Nucleus accumbens (tissue), 56 donors: ENCODE data around the gene KCNQ1.

Experiments used
- DNase-seq, 56 donors: peaks; one replicate each; lab custom pipeline; 2025; lab: John Stamatoyannopoulos, UW

KCNQ1 gene

GRCh38 chr11:2743427-2744110 is 298.8 kb downstream of the KCNQ1 start:
- no peak for DNase-seq

- peak in 1 of 56 donors; percentile 23 for DNase-seq
These were observed 299.4 kb downstream of the KCNQ1 start for GRCh38 chr11:2744166-2744565.

DNA sequence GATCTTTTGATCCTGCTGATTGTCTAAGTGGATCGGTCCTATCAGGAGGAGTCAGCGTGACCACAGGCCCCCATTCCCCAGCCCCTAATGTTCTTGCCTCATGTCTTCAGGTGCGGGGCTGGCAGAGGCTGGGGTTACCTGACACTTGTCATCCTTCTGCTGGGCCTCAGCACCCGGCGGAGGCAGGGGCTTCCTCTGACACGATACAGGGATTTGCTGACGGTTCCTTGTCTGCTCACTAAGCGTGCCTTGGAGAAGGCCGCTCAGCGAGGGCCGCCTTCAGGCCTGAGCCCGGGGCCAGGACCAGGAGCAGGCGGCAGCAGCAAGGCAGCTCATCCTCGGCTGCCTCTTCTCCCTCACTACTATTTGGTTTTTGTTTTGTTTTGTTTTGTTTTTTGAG is 300.7 kb downstream of the KCNQ1 start:
- DNase-seq = no peak

GRCh38 chr11:2746401-2747247 is 301.8 kb downstream of the KCNQ1 start:
- DNase-seq = peak in 15 of 56 donors; percentile 14 to 65 (median 30)

DNA sequence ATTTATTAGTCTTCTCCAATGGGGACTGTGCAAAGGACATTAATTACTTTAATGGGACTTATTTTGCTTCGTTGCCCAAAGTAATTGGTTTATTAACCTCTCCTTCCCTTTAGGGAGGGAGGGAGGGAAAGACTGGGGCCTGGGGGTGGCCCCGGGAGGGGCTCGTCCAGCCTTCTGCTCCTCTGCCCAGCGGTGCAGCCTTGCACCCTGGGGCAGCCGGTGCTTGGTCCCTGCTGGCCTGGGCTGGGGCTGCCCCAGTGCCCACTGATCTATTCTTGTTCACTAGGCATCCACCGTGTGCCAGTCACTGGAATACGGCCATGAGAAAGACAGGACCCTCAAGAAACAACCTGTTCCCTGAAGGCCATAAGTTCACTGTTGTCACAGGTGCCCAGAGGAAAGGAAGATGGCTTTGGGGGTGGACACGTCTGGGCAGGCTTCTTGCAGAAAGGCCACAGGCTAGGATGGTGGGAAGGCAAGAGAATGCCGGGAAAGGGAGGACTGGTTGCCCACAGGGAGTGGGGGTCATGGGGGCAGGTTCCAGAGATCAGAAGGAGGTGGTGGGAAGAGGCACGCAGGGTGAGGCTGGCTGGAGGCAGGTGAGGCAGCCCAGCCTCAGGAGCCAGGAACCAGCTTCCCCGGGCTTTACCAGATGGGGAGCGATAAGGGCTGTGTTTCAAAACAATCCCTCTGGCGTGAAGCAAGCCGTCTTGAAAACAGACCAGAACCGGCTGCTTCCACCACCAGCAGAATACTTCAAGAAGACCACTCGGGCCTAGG is 302.6 kb downstream of the KCNQ1 start:
- no peak for DNase-seq

DNA sequence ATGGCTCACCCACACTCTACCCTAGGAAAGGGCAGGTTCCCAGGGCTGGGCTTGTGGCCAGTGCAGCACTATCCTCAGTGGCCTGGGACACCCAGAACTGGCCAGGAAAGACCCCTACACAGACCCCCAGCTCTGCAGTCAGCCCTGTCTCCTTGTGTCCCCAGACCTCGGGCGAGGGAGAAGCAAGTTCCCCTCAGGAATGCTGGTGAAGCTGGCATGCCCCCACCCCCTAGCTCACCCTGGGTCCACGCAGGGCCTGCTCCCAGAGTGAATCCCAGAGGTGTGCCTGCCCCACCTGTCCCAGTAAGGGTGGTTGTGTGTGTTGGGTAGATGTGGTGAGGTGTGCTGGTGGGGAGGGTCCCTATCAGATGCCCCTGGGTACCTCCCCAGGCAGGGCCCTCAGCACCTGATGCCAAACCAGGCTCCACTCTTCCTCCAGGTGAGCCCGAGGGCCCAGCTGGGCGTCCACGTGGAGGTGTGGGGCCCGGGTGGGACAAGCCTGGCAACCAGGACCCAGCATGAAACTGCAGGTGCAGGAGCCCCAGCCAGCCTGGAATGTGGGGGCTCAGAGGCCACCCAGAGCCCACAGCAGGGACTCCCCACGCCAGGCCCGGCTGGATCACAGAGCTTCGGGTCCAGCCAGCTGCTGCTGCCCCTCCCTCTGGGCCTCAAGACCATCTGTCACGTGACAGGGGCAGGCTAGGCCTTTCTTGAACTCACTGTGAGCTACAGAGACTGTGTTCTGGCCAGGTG is 303.4 kb downstream of the KCNQ1 start:
- no peak for DNase-seq

- no peak for DNase-seq
These were observed 304.2 kb downstream of the KCNQ1 start for GRCh38 chr11:2748814-2749554.

DNA sequence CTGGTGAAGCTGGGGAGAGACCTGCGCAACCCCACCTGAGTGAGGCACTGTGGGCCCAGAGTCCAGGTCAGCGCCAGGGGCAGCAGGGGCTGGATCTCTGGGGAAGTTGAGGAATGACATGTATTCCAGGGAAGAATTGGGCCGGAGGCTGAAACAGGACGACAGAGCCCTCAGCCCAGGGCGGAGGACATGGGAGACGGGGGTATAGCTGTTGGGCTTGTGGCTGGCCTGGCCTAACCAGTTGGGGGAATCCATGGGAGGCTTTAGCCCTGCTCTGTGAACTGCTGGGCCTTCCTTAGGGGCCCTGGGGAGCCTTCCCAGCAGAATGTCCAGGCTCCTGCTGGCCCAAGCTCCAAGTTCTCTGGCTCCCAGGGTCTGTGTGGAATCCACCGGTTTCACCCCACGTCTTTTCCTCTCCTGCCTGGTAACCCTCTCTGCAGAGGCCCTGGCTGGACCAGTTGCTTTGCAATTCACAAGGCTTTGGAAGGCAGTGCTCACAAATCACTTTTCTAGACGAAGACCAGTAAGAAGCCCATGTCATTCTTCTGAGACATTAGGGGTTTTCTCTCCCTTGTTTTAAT is 305.4 kb downstream of the KCNQ1 start:
- DNase-seq = no peak

GRCh38 chr11:2750682-2751522 is 306.1 kb downstream of the KCNQ1 start:
- DNase-seq = peak in 15 of 56 donors; percentile 9 to 73 (median 30)

DNA sequence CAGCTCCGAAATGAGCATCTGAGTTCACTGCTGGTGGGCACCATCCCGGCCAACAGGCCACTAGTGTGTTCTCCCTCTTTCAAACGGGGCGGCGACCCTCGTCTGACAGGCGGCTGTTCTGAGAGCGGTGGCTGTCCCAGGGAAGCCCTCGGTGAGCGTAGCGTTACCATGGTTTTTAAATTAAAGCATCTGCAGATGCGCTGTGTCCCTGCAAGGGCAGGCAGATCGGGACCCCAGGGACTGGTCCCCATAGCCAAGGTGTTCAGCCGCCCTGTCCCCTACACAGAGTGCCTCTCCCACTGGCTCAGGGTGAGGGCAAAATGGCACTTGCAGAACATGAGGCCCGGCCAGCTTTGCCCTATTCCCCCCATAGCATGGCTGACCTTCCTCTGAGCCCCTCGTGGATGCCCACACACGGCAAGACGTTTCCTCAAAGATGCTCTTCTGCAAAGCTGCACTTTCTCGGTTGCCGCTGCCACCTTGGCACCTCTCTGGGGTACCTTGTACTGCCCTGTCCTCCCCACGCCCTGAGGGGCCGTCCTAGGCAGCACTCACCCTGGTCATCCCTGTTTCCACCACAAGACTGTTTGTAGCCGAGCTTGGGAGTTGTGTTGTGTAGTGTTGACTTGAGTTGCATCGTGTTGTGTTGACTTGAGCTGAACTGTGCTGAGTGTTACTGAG is 306.9 kb downstream of the KCNQ1 start:
- no peak for DNase-seq

DNA sequence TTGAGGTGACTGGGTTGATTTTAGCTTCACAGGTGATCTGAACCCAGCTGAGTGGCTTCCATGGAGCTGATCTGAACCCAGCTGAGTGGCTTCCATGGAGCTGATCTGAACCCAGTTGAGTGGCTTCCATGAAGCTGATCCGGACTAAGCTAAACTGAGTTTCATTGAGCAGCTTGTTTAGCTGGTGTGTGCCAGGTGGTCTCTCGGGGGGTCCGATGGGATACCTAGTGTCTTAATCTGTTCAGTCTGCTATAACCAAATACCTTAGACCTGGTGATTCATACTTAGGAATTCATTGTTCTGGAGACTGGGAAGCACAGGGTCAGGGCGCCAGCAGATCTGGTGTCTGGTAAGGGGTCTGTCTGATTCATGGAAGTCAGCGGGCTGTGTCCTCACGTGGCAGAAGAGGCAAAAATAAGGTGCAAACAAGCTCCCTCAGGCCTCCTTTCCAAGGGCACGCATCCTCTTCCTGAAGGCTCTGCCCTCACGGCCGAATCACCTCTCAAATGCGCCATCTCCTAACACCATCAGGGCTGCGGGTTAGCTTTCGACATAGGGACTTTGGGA is 307.5 kb downstream of the KCNQ1 start:
- DNase-seq = no peak

DNA sequence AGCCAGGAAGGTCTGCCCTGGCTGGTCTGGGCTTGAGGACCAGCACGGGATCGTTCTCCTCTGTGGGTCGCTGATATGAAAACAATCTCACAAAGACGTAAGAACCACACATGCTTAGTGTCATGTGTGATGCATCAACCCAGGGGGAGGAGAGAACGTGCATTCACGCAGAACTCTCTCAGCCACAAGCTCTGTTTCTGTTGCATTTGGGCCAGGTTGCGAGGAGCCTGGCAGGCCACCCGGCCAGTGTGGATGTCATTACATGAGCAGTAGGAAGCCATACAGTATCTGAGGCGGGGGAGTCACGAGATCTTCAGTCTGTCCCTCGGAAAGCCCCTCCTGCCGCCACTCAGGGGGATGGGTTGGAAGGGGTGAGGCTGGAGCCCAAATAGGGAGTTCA is 308.1 kb downstream of the KCNQ1 start:
- no peak for DNase-seq

GRCh38 chr11:2754008-2754407 is 309.2 kb downstream of the KCNQ1 start:
- DNase-seq = no peak

GRCh38 chr11:2755071-2755470 is 310.3 kb downstream of the KCNQ1 start:
- no peak for DNase-seq

- no peak for DNase-seq
These were observed 313.9 kb downstream of the KCNQ1 start for GRCh38 chr11:2758751-2759150.

DNA sequence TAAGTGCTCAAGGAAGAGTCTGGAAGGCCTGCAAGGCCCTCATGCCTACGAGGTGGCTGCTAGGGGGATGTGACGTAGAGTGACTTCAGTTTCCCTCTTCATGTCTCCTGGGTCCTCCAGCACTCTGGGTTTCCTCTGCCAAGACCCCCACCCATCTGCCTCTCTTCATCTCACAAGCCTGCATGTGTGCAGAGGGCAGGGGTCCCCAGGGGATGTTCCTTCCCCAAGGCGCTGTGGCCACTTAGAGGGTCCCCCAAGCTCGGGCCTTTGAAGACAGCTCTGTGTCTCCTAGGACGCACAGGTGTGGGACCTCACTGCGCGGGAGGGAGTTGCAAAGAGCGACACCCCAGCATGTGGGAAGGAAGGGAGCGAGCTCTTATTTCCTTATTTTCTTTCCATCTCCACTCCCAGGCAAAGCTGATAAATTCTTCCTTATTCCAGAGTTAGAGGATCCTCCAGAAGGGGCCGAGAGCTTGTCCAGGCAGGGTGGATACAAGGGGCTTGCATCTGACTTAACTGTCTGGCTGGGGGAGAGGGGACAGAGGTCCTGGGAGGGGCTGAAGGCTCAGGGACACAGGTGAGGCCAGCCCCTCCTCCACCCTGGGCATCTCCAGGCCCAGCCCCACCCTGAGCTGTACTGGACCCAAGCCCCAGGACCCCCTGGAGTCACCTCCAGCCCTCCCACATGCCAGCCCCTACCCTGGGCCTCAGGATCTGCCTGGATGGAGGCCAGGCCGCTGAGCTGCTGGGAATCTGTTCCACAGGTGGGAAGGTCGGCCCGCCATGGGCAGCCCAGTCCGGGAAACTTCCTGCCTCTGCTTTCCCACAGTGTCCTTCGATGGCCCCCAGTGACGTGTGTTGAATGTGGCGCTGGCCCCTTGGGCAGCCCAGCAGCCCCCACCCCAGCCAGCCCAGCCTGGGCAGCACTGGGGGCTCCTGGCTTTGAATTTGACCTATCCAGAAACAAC is 314.7 kb downstream of the KCNQ1 start:
- DNase-seq = no peak
